HEK293 (cell line): ENCODE measurements around the gene PARS2.

Experiments used
- CTCF ChIA-PET: fragments of 350-600 bp; formaldehyde crosslinking; extraction: SDS; loops from one replicate; lab custom pipeline; 2021; ENCODE audit warnings: antibody characterized with exemption; lab: Yijun Ruan, JAX
- POLR2A ChIA-PET: fragments of 300-600 bp; formaldehyde crosslinking; extraction: SDS; loops from one replicate; lab custom pipeline; 2020; ENCODE audit warnings: antibody characterized with exemption, inconsistent platforms; lab: Yijun Ruan, JAX
- H3K27ac ChIP-seq: fragments of 200-500 bp; sonication (Bioruptor generic); 2 replicates; pipeline ENCODE4 v1.5.1; 2014; ENCODE audit warnings: low read depth, low read length, control low read depth, inconsistent platforms; ENCODE audit errors: extremely low read depth
- H3K36me3 ChIP-seq, 2 experiments: fragments of 200-500 bp in 1 of 2; sonication (Bioruptor generic) in 1 of 2; 1 replicate in 1 of 2; 2 replicates in 1 of 2; pipeline ENCODE4 v1.5.1; 2014 to 2017; ENCODE audit warnings: inconsistent platforms in 2 of 2, low read length in 2 of 2; ENCODE audit not compliant: control insufficient read depth in 2 of 2, insufficient read depth in 1 of 2
- H3K4me1 ChIP-seq: fragments of 200-500 bp; sonication (Bioruptor generic); 2 replicates; pipeline ENCODE4 v1.5.1; 2014; ENCODE audit warnings: mild to moderate bottlenecking, low read length, inconsistent platforms; ENCODE audit not compliant: control insufficient read depth, insufficient read depth
- H3K4me3 ChIP-seq: 2 replicates; pipeline ENCODE4 v1.5.1; 2011; ENCODE audit warnings: low read depth, mild to moderate bottlenecking, control low read depth, low read length, moderate library complexity
- H3K9me3 ChIP-seq: fragments of 200-500 bp; sonication (Bioruptor generic); 2 replicates; pipeline ENCODE4 v1.5.1; 2014; ENCODE audit warnings: low read depth, low read length, inconsistent platforms; ENCODE audit not compliant: control insufficient read depth, insufficient read depth
- FEZF1 ChIP-seq: fragments of 450-650 bp; formaldehyde crosslinking; IDR thresholded peaks from 2 replicates; pipeline ENCODE4 v1.5.1; 2016; ENCODE audit warnings: missing biosample characterization, missing genetic modification characterization
- GLIS2 ChIP-seq: fragments of 450-650 bp; formaldehyde crosslinking; IDR thresholded peaks from 2 replicates; pipeline ENCODE4 v1.5.1; 2016; ENCODE audit warnings: missing biosample characterization, missing genetic modification characterization
- HOXA7 ChIP-seq: sonication (generic); formaldehyde crosslinking; IDR thresholded peaks from 2 replicates; pipeline ENCODE4 v1.8.1; 2022; ENCODE audit warnings: missing genetic modification reagents, borderline replicate concordance
- YY1 ChIP-seq: fragments of 450-650 bp; formaldehyde crosslinking; IDR thresholded peaks from 2 replicates; pipeline ENCODE4 v1.5.1; 2018; ENCODE audit warnings: missing biosample characterization, missing genetic modification characterization
- ZNF133 ChIP-seq: fragments of 450-650 bp; formaldehyde crosslinking; IDR thresholded peaks from 2 replicates; pipeline ENCODE4 v1.5.1; 2016; ENCODE audit warnings: missing biosample characterization, missing genetic modification characterization
- ZNF169 ChIP-seq: fragments of 450-650 bp; formaldehyde crosslinking; IDR thresholded peaks from 2 replicates; pipeline ENCODE4 v1.5.1; 2016; ENCODE audit warnings: missing biosample characterization, missing genetic modification characterization
- ZNF239 ChIP-seq: fragments of 450-650 bp; formaldehyde crosslinking; IDR thresholded peaks from 2 replicates; pipeline ENCODE4 v1.5.1; 2016; ENCODE audit warnings: missing biosample characterization, missing genetic modification characterization
- ZNF416 ChIP-seq: fragments of 450-650 bp; formaldehyde crosslinking; IDR thresholded peaks from 2 replicates; pipeline ENCODE4 v1.5.1; 2016; ENCODE audit warnings: missing biosample characterization, missing genetic modification characterization
- ZNF433 ChIP-seq: fragments of 450-650 bp; formaldehyde crosslinking; IDR thresholded peaks from 2 replicates; pipeline ENCODE4 v1.5.1; 2016; ENCODE audit warnings: missing biosample characterization, missing genetic modification characterization, low read depth
- ZNF596 ChIP-seq: fragments of 450-650 bp; IDR thresholded peaks from 2 replicates; pipeline ENCODE4 v1.5.0; 2018; ENCODE audit warnings: missing biosample characterization, mild to moderate bottlenecking, missing genetic modification characterization, moderate library complexity
- ZNF600 ChIP-seq: fragments of 450-650 bp; formaldehyde crosslinking; IDR thresholded peaks from 2 replicates; pipeline ENCODE4 v1.5.1; 2016; ENCODE audit warnings: missing biosample characterization, missing genetic modification characterization
- ZNF626 ChIP-seq: fragments of 450-650 bp; sonication (Bioruptor Pico); formaldehyde crosslinking; IDR thresholded peaks from 2 replicates; pipeline ENCODE4 v1.5.1; 2018; ENCODE audit warnings: missing biosample characterization, missing genetic modification characterization, inconsistent platforms
- ZNF670 ChIP-seq: fragments of 450-650 bp; formaldehyde crosslinking; IDR thresholded peaks from 2 replicates; pipeline ENCODE4 v1.5.1; 2016; ENCODE audit warnings: missing biosample characterization, missing genetic modification characterization, low read depth
- ZNF701 ChIP-seq: fragments of 450-650 bp; formaldehyde crosslinking; IDR thresholded peaks from 2 replicates; pipeline ENCODE4 v1.5.1; 2016; ENCODE audit warnings: missing biosample characterization, missing genetic modification characterization
- ZNF768 ChIP-seq: fragments of 450-650 bp; formaldehyde crosslinking; IDR thresholded peaks from 2 replicates; pipeline ENCODE4 v1.5.1; 2018; ENCODE audit warnings: missing biosample characterization, mild to moderate bottlenecking, missing genetic modification characterization
- ZSCAN16 ChIP-seq: fragments of 450-650 bp; formaldehyde crosslinking; IDR thresholded peaks from 2 replicates; pipeline ENCODE4 v1.5.1; 2016; ENCODE audit warnings: missing biosample characterization, missing genetic modification characterization
- ZSCAN30 ChIP-seq: fragments of 450-650 bp; IDR thresholded peaks from 2 replicates; pipeline ENCODE4 v1.5.1; 2018; ENCODE audit warnings: missing biosample characterization, mild to moderate bottlenecking, missing genetic modification characterization, moderate library complexity
- TF ChIP-seq, protein P1 (sequence below): fragments of 450-650 bp; formaldehyde crosslinking; IDR thresholded peaks from 2 replicates; pipeline ENCODE4 v1.5.1; 2016; ENCODE audit warnings: missing biosample characterization, missing genetic modification characterization, low read depth
- TF ChIP-seq, protein P2 (sequence below): fragments of 450-650 bp; formaldehyde crosslinking; IDR thresholded peaks from 2 replicates; pipeline ENCODE4 v1.5.1; 2016; ENCODE audit warnings: missing biosample characterization, missing genetic modification characterization
- TF ChIP-seq, protein P3 (sequence below): fragments of 450-650 bp; formaldehyde crosslinking; IDR thresholded peaks from 2 replicates; pipeline ENCODE4 v1.5.1; 2016; ENCODE audit warnings: missing biosample characterization, missing genetic modification characterization
- TF ChIP-seq, protein P4 (sequence below): fragments of 450-650 bp; formaldehyde crosslinking; IDR thresholded peaks from 2 replicates; pipeline ENCODE4 v1.5.1; 2017; ENCODE audit warnings: missing biosample characterization, mild to moderate bottlenecking, missing genetic modification characterization, moderate library complexity
- TF ChIP-seq, protein P5 (sequence below): fragments of 450-650 bp; formaldehyde crosslinking; IDR thresholded peaks from 2 replicates; pipeline ENCODE4 v1.5.1; 2016; ENCODE audit warnings: missing biosample characterization, missing genetic modification characterization

Gene PARS2

DNA sequence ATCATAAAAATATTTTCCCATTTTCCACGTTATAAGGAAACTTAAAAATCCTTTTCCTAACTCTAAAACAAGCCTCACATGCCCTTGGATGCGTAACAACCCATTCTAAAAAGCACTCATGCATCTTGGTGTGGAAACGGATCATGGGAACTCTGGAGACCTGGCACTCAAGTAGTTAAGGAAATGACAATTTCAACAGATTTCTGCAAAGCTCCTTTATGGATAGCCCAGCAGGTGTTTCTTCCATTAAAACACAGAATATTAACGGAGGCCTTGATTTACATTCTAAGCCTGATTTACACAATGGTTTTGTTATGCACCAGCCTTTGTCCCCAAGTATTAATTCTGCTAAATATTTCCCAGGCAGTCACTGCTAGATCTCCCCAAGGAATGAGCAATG is 12.9 kb downstream of the PARS2 start (continued):
- no peak for TF ChIP-seq ZNF416 (tag by site-specific recombination)
- no peak for TF ChIP-seq ZNF133 (tag by site-specific recombination)
- no peak for TF ChIP-seq ZNF169 (tag by site-specific recombination)
- TF ChIP-seq GLIS2 (tag by site-specific recombination): no peak
- TF ChIP-seq YY1 (tag by site-specific recombination): no peak
- no peak for TF ChIP-seq ZSCAN30 (tag by site-specific recombination)
- TF ChIP-seq, protein P1, sequence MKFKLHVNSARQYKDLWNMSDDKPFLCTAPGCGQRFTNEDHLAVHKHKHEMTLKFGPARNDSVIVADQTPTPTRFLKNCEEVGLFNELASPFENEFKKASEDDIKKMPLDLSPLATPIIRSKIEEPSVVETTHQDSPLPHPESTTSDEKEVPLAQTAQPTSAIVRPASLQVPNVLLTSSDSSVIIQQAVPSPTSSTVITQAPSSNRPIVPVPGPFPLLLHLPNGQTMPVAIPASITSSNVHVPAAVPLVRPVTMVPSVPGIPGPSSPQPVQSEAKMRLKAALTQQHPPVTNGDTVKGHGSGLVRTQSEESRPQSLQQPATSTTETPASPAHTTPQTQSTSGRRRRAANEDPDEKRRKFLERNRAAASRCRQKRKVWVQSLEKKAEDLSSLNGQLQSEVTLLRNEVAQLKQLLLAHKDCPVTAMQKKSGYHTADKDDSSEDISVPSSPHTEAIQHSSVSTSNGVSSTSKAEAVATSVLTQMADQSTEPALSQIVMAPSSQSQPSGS (tag by site-specific recombination): no peak
- TF ChIP-seq, protein P2, sequence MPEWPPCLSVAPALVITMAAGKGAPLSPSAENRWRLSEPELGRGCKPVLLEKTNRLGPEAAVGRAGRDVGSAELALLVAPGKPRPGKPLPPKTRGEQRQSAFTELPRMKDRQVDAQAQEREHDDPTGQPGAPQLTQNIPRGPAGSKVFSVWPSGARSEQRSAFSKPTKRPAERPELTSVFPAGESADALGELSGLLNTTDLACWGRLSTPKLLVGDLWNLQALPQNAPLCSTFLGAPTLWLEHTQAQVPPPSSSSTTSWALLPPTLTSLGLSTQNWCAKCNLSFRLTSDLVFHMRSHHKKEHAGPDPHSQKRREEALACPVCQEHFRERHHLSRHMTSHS (tag by site-specific recombination): no peak
- TF ChIP-seq HOXA7 (CRISPR knock-in tag): no peak
- TF ChIP-seq ZNF433 (tag by site-specific recombination): no peak

DNA sequence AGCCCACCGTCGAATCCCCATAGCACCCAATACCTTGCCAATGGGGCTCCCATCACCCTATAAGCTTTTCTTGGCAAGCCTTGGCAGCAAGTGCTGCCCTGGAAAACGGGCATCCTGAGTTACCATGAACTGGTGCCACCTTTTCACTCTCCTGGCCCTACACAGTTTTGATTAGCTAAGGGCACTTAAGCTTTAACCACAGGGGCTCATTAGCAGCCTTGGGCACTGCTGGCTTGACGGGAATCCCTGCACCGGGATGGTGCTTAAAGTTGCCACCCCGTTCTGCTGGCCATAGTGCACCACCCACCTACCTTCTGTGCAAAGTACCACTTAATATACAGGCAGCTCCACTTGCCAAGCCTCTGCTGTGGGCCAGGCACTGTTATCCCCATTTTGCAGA is 13.7 kb downstream of the PARS2 start:
- TF ChIP-seq ZNF768 (tag by site-specific recombination) (no peak), ZNF596 (no peak), ZSCAN16 (tag by site-specific recombination) (no peak), ZNF670 (no peak), FEZF1 (tag by site-specific recombination) (no peak), ZNF600 (tag by site-specific recombination) (no peak), ZNF701 (tag by site-specific recombination) (no peak), ZNF416 (tag by site-specific recombination) (no peak), ZNF626 (tag by site-specific recombination) (no peak), ZNF239 (no peak)
- TF ChIP-seq, protein P3, sequence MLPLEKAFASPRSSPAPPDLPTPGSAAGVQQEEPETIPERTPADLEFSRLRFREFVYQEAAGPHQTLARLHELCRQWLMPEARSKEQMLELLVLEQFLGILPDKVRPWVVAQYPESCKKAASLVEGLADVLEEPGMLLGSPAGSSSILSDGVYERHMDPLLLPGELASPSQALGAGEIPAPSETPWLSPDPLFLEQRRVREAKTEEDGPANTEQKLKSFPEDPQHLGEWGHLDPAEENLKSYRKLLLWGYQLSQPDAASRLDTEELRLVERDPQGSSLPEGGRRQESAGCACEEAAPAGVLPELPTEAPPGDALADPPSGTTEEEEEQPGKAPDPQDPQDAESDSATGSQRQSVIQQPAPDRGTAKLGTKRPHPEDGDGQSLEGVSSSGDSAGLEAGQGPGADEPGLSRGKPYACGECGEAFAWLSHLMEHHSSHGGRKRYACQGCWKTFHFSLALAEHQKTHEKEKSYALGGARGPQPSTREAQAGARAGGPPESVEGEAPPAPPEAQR (tag by site-specific recombination): no peak
- TF ChIP-seq, protein P4, sequence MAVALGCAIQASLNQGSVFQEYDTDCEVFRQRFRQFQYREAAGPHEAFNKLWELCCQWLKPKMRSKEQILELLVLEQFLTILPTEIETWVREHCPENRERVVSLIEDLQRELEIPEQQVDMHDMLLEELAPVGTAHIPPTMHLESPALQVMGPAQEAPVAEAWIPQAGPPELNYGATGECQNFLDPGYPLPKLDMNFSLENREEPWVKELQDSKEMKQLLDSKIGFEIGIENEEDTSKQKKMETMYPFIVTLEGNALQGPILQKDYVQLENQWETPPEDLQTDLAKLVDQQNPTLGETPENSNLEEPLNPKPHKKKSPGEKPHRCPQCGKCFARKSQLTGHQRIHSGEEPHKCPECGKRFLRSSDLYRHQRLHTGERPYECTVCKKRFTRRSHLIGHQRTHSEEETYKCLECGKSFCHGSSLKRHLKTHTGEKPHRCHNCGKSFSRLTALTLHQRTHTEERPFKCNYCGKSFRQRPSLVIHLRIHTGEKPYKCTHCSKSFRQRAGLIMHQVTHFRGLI (tag by site-specific recombination): no peak
- TF ChIP-seq, protein P5, sequence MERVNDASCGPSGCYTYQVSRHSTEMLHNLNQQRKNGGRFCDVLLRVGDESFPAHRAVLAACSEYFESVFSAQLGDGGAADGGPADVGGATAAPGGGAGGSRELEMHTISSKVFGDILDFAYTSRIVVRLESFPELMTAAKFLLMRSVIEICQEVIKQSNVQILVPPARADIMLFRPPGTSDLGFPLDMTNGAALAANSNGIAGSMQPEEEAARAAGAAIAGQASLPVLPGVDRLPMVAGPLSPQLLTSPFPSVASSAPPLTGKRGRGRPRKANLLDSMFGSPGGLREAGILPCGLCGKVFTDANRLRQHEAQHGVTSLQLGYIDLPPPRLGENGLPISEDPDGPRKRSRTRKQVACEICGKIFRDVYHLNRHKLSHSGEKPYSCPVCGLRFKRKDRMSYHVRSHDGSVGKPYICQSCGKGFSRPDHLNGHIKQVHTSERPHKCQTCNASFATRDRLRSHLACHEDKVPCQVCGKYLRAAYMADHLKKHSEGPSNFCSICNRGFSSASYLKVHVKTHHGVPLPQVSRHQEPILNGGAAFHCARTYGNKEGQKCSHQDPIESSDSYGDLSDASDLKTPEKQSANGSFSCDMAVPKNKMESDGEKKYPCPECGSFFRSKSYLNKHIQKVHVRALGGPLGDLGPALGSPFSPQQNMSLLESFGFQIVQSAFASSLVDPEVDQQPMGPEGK: no peak
- TF ChIP-seq, all 188 proteins: peak for 0
- ChIA-PET POLR2A (no interaction called here), CTCF (no interaction called here)
- Histone ChIP-seq H3K27ac (no peak overlapping the region), H3K4me3 (no peak overlapping the region), H3K9me3 (no peaks in the 10 kb centered on the region), H3K4me1 (no peaks in the 10 kb centered on the region), H3K36me3 (peaks cover 0 to 3% of the 10 kb centered on the region in 2 experiments; a peak in 1 of 3 replicates)
